Measurements from ENCODE around the gene TMEM164.

The TMEM164 gene

DNA sequence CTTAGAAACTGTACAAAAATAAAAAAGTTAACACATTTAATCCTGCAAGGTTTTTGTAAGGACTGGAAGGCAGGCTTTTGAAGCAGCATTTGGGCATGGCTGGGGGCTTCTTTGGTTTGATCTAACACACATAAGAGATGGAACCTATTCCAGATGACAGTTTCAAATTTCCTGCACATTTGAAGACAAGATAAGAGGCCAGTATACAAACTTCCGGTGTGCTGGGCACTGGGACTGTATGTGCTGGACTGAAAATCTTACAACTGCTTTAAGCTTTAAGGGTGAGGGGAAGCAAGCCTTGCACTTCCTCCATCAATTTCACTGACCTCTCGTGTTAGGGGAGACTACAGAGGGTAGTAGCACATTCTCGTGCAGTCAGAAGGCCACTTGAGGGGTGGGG is 192.1 kb downstream of the TMEM164 start:
- DNase-seq = no peak

DNA sequence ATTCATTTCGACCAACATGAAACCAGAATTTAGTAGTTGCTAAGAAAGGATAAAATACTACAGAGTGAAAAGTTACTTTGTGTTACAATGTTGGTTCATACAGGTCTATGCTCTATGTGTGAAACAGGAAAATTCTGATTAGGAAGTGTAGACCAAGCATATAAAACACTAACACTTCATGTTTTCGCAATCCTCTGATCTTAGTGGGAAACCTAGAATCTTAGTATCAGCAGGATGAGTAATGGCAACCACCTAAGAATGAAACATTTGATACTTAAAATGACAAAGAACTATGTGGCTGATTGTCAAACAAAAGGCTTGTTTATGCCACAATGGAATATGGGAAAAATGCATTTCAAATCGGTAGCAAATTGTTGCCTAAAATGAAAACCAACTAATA is 198.9 kb downstream of the TMEM164 start:
- DNase-seq = no peak

DNA sequence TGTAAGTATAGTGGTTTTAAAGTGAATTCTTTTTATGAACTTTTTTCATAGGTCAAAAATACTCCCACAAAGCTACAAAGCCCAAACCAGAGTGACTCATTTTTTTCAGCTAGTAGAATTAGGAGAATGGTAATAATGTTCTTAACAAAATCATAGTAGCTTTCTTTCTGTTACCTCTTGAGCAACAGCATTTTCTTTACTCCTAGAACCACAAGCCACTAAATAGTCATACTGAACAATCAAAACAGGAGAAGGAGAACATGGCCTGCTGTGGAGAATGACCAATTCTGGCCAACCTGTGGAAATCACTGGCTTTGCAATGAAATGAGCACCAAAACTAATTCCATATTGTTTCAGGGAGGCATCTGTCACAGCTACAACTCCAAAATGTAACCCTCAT is 202.1 kb downstream of the TMEM164 start:
- DNase-seq = no peak

DNA sequence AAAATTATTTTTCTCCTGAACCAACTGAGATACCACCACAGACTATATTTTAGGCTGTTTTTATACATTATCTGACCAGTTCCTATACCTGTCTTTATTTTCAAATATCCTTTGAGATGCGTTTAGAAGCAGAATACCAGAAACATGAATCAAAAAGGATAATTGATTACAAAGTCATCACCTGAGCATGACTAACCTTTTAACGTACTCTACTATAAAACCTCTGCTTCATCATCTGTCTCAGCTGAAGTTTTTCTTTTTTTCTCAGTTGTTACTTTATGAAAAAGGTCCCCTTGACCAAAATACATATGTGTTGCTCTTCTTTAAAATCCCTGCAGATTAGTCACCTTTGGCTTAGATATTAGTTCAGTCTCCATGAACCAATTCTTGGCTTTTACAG is 205.2 kb downstream of the TMEM164 start:
- no peak for DNase-seq

DNA sequence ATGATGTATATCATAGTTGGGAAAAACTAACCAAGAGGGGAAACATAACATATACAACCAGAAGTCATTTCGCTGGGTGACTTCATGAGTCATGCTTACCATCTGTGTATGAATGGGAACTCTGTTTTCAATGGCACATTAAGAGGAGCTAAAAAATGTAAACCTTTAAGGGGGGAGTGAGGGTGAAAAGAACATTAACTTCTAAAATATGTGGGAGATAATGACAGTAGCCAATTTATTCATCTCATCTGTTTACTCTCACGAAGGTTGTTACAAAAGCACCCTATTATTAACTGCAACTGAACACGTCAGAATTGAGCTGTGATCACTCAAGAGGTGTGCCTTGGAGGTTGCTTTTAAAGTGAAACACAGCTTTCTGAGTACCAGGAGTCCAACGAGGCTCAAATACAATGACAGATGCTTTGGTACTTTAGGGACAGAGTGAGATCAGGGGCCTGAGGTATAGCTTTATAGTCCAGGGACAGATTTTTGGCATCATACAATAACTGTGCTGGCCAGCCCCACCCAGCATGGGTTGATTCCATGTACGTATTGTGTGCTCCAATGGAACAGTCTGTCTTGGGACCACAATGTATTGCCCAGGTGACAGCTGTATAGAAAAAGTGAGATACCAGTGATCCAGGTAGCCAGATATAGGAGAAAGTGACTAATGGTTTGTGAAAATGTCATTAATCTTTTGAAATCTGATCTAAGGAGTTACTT is 207.7 kb downstream of the TMEM164 start:
- no peak for DNase-seq

DNA sequence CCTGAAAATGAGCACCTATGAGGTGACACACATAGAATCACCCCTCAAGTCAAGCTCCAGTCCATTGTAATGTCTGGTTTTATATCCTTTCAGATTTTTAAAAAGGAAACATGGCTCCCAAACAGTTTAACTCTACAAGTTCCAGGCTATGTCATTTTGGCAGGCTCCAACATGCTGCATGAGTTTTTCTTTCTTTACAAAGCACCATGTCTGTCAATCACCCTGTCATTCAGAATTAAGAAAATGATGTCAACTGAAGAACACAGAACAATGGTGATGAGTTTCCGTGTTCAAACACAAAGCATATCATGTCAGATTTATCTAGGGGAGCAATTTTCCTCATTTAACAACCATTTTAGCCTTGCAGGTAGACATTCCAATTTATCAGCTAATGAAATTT is 208.4 kb downstream of the TMEM164 start:
- DNase-seq = no peak

DNA sequence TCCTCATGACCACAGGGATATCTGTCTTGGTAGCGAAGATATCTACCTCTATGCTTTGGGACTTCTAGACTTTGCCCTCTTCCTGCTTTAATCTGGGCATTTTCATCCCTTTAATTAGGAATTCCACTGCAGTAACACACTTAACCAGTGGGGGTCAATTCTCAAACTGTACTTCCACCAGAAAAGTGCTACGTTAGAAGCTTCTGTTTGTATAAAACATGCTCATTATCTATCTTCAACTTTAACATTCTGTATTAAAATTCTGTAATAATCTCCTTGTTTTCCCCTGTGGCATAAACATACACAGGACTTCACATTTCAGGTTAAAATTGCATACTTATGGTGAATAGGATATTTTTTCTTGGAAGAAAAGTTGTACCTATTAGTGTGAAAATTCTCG is 209.4 kb downstream of the TMEM164 start:
- DNase-seq = no peak

DNA sequence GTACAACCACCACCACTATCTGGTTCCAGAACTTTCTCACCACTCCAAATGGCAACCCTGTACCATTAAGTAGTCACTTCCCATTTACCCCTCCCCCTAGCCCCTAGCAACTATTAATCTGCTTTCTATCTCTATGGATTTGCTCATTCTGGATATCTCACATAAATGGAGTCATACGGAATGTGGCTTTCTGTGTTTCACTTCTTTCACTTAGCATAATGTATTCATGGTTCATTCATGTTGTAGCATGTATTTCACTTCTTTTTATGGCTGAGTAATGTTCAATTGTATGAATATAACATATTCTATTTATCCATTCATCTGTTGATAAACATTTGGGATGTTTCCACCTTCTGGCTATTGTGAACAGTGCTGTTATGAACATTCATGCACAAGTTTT is 210.3 kb downstream of the TMEM164 start:
- DNase-seq = no peak

DNA sequence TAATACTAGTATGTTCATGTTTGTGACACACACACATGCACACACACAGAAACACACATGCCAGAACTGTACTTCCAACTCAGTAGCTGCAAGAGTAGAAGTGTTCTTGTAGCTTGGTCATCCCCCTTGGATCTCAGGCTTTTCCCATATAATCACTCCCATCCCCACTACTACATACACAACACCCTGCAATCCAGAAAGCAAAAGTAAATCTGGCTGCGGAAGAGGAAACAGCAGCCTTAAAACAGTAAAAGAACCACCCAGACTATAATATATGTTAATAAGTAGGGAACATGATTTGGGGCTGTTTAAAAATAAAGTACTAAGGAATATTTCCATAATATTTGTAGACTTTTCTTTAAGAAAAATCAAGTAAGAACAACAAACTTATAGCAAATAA is 211.8 kb downstream of the TMEM164 start:
- no peak for DNase-seq

DNA sequence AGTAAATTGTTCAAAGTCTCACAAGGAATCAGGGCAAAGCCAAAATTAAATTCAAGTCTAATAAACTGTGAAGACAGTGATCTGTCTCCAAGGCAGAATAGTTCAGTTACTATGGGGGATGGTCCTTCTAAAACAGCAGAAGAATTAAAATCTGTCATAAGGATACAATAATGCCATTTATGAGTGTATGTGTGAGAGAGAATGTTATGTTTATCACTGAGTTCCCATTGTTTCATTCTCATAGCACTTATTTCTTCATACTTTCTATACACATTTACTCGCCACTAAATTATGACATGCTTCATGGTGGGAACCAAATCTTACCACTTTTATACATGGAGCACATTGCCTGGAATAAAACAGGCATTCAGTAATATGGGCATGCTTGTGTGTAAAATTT is 212.5 kb downstream of the TMEM164 start:
- no peak for DNase-seq

DNA sequence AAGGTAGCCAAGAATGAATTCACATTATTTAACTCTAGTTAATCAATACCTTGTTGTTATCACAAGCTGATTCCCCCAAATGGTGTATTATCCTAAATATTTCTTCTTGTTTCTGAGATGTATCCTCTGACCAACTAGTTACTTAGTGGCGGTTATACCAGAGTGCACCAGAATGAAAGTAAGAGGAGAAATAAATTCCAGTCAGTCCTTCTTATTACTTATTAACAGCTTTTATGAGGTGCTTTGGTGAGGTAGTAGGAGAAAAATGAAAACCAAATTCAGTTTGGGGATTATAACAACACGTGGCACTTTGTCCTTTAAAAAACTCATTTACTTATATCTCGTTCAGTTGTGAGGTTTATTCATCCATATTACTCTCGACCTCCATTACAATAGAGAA is 213.1 kb downstream of the TMEM164 start:
- DNase-seq = no peak

DNA sequence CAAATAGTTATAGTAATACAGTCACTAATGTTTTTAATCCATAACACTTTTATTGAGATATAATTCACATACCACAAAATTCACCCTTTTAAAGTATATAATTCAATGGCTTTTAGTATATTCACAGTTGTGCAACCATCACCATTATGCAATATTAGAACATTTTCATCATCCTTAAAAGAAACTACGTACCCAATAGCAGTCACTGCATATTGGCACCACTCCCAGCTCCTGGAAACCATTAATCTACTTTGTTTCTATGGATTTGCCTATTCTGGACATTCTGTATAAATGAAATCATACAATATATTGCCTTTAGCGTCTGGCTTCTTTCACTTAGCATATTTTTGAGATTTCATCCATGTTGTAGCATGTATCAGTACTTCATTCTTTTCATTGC is 215.7 kb downstream of the TMEM164 start:
- DNase-seq = no peak

DNA sequence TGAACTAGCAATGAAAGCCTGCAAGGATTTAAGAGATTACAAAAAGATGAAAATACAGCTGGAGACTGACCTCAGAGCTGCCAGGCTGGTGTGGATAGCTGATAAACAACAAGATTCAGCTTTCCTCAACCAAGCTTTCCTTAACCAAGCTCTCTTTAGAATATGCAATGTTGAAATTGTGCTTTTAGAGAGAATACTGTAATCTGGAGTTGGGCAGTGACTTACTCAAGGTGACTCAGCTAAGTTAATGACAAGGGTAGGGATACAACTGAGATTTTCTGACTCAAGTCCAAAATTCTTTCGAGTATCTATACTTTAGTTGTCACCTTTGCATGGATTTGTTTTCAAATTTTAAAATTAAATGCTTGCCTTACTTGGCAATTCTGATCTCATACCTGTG is 217.0 kb downstream of the TMEM164 start:
- no peak for DNase-seq

DNA sequence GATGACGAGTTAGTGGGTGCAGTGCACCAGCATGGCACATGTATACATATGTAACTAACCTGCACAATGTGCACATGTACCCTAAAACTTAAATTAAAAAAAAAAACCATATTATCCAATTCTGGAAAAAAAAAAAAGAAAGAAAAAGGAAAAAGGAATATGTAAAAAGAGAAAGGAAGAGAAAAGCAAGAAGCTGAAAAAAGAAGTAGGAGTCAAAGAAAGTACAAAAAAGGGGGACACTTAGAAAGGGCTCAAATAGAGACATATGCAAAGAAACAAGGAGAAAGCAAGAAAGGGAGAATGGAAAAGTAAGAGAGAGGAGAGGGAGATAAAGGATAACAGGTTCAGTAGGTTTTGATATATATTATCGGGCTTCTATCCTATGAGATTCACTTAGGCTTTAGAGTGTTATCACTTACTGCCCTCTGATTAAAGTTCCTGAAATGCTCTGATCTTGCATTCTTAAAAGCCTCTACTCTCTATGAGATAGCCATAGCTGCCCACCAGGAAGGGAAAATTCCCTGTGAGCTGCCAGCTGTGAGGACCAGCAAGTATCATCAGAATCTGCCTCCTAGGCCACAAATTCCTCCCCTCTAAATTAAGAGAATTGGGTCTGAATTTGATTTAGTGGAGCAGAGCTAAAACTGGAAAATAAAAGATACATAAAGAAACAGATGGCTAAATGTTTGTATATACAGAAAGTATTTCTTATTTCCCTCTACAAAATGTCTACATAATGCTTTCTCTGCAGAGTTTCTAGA is 219.8 kb downstream of the TMEM164 start:
- no peak for DNase-seq

DNA sequence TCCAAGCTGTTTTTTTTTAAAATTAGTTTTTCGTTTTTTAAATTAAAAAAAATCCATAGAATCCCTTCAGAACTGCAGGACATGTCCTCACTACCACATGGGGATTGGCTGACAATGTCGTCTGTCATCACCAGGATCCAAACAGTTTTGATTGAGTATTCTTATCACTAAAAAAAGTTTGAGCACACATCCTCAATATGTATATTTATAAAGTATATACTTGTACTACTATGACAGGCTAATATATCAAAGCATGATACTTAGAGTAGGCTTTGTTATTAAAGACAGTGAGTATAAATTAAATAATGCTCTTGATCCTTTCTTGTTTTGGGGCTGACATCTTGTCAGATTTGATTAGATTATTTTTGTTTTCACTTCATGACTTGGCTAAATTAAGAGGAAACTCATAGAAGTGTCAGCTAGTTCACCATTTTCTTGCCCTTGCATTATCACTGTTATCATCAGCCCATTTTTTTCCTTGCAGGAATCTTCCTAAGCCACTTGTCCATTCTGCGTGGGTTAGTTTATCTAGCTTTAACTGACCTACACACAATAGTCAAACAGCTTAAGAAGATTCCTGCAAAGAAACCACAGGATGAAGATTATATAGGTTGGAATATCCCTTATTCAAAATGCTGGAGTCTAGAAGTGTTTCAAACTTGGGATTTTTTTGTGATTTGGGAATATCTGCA is 222.2 kb downstream of the TMEM164 start:
- DNase-seq = no peak

DNA sequence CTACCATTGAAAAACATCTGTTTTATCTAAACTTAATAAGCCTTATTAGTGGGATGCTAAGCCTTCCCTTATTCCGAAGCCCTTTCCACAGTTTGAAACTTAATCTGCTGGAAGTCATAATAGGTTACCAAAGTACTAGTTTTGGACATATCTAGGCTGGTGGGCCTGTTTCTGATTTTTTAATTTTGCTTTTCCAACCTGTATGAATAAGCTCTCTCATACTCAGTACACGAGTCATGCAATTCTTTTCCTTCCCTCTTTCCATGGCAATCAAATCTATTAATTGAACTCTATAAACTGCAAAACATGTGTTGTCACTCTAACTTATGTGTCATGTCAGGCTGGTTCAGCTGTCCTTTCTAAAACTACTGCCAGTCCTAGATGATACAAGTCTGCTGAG is 224.0 kb downstream of the TMEM164 start:
- DNase-seq = no peak
